ENCODE results near the gene HDAC5.
"Not testable (repeated sequence)": the region's sequence is repeated elsewhere in the genome, so short reads cannot be mapped to it uniquely, and the experiment has no call there.

HDAC5 gene

GRCh38 chr17:44144966-44145739 lies 21.7 kb upstream of the HDAC5 start:
- no peak overlapping the region for H3K4me3 Mint-ChIP-seq
- no peaks in the 10 kb centered on the region for H3K36me3 Mint-ChIP-seq
- no peaks in the 10 kb centered on the region for H3K27me3 Mint-ChIP-seq
- H3K4me1 Mint-ChIP-seq, result peaks cover 4% of the 10 kb centered on the region
- H3K27ac Mint-ChIP-seq, result no peak overlapping the region
- no peaks in the 10 kb centered on the region for H3K9me3 Mint-ChIP-seq

GRCh38 chr17:44143921-44144320 lies 20.5 kb upstream of the HDAC5 start:
- not testable (repeated sequence) for H3K36me3 Mint-ChIP-seq, H3K27me3 Mint-ChIP-seq, H3K27ac Mint-ChIP-seq, H3K4me3 Mint-ChIP-seq, H3K9me3 Mint-ChIP-seq, H3K4me1 Mint-ChIP-seq

- H3K9me3 Mint-ChIP-seq, result no peaks in the 10 kb centered on the region
- no peaks in the 10 kb centered on the region for H3K36me3 Mint-ChIP-seq
- H3K27me3 Mint-ChIP-seq, result no peaks in the 10 kb centered on the region
- peaks cover 18% of the 10 kb centered on the region for H3K4me1 Mint-ChIP-seq
- H3K27ac Mint-ChIP-seq, result peak overlapping the region; percentile 60
- H3K4me3 Mint-ChIP-seq, result no peak overlapping the region
These were observed 14.7 kb upstream of the HDAC5 start for GRCh38 chr17:44137891-44138709.

GRCh38 chr17:44134752-44135568 lies 11.5 kb upstream of the HDAC5 start:
- no peaks in the 10 kb centered on the region for H3K9me3 Mint-ChIP-seq
- no peak overlapping the region for H3K4me3 Mint-ChIP-seq
- no peaks in the 10 kb centered on the region for H3K27me3 Mint-ChIP-seq
- no peaks in the 10 kb centered on the region for H3K36me3 Mint-ChIP-seq
- peaks cover 13% of the 10 kb centered on the region for H3K4me1 Mint-ChIP-seq
- H3K27ac Mint-ChIP-seq, result no peak overlapping the region

- peaks cover 13% of the 10 kb centered on the region for H3K4me1 Mint-ChIP-seq
- no peak overlapping the region for H3K27ac Mint-ChIP-seq
- no peaks in the 10 kb centered on the region for H3K9me3 Mint-ChIP-seq
- H3K4me3 Mint-ChIP-seq, result no peak overlapping the region
- no peaks in the 10 kb centered on the region for H3K36me3 Mint-ChIP-seq
- no peaks in the 10 kb centered on the region for H3K27me3 Mint-ChIP-seq
These were observed 10.6 kb upstream of the HDAC5 start for GRCh38 chr17:44133918-44134476.

GRCh38 chr17:44132275-44132821 lies 8.9 kb upstream of the HDAC5 start:
- no peak overlapping the region for H3K27ac Mint-ChIP-seq
- H3K4me1 Mint-ChIP-seq, result no peaks in the 10 kb centered on the region
- H3K9me3 Mint-ChIP-seq, result no peaks in the 10 kb centered on the region
- no peaks in the 10 kb centered on the region for H3K36me3 Mint-ChIP-seq
- no peak overlapping the region for H3K4me3 Mint-ChIP-seq
- no peaks in the 10 kb centered on the region for H3K27me3 Mint-ChIP-seq

- not testable (repeated sequence) for H3K27me3 Mint-ChIP-seq, H3K36me3 Mint-ChIP-seq, H3K4me1 Mint-ChIP-seq, H3K9me3 Mint-ChIP-seq, H3K27ac Mint-ChIP-seq, H3K4me3 Mint-ChIP-seq
These were observed 7.9 kb upstream of the HDAC5 start for GRCh38 chr17:44131372-44131771.

- no peaks in the 10 kb centered on the region for H3K36me3 Mint-ChIP-seq
- H3K27me3 Mint-ChIP-seq, result no peaks in the 10 kb centered on the region
- H3K27ac Mint-ChIP-seq, result no peak overlapping the region
- H3K9me3 Mint-ChIP-seq, result no peaks in the 10 kb centered on the region
- H3K4me1 Mint-ChIP-seq, result no peaks in the 10 kb centered on the region
- H3K4me3 Mint-ChIP-seq, result no peak overlapping the region
These were observed 7.4 kb upstream of the HDAC5 start for GRCh38 chr17:44130693-44131349.

GRCh38 chr17:44128383-44128782 lies 4.9 kb upstream of the HDAC5 start:
- peaks cover 6% of the 10 kb centered on the region for H3K4me1 Mint-ChIP-seq
- H3K4me3 Mint-ChIP-seq, result no peak overlapping the region
- H3K9me3 Mint-ChIP-seq, result no peaks in the 10 kb centered on the region
- H3K36me3 Mint-ChIP-seq, result no peaks in the 10 kb centered on the region
- no peak overlapping the region for H3K27ac Mint-ChIP-seq
- H3K27me3 Mint-ChIP-seq, result no peaks in the 10 kb centered on the region

GRCh38 chr17:44124118-44124438 lies 637 bp upstream of the HDAC5 start:
- peak overlapping the region; percentile 91 for H3K4me3 Mint-ChIP-seq
- H3K27me3 Mint-ChIP-seq, result no peaks in the 10 kb centered on the region
- no peaks in the 10 kb centered on the region for H3K9me3 Mint-ChIP-seq
- peaks cover 38% of the 10 kb centered on the region for H3K4me1 Mint-ChIP-seq
- peak overlapping the region; percentile 97 for H3K27ac Mint-ChIP-seq
- H3K36me3 Mint-ChIP-seq, result no peaks in the 10 kb centered on the region

- Mint-ChIP-seq H3K9me3 (no peaks in the 10 kb centered on the region), H3K27ac (peak overlapping the region; percentile 93), H3K27me3 (no peaks in the 10 kb centered on the region), H3K36me3 (no peaks in the 10 kb centered on the region), H3K4me3 (peak overlapping the region; percentile 91), H3K4me1 (peaks cover 48% of the 10 kb centered on the region)
These were observed 555 bp downstream of the HDAC5 start for GRCh38 chr17:44122816-44123355.

GRCh38 chr17:44121997-44122815 lies 1.2 kb downstream of the HDAC5 start:
- H3K4me1 Mint-ChIP-seq, result peaks cover 48% of the 10 kb centered on the region

GRCh38 chr17:44120851-44121605 lies 2.4 kb downstream of the HDAC5 start:
- H3K4me1 Mint-ChIP-seq, result peaks cover 54% of the 10 kb centered on the region
- H3K27ac Mint-ChIP-seq, result no peak overlapping the region
- no peaks in the 10 kb centered on the region for H3K27me3 Mint-ChIP-seq
- H3K4me3 Mint-ChIP-seq, result peak overlapping the region; percentile 58
- H3K36me3 Mint-ChIP-seq, result no peaks in the 10 kb centered on the region
- no peaks in the 10 kb centered on the region for H3K9me3 Mint-ChIP-seq

More at GRCh38 chr17:44121997-44122815, 1.2 kb downstream of the HDAC5 start:
- peak overlapping the region; percentile 93 for H3K27ac Mint-ChIP-seq
- no peaks in the 10 kb centered on the region for H3K36me3 Mint-ChIP-seq
- H3K9me3 Mint-ChIP-seq, result no peaks in the 10 kb centered on the region
- peak overlapping the region; percentile 91 for H3K4me3 Mint-ChIP-seq
- no peaks in the 10 kb centered on the region for H3K27me3 Mint-ChIP-seq
